ENCODE results near the gene FUT8.

- no peak for TF ChIP-seq CHD1 (IDR thresholded peaks at IDR 0.05; ENCODE audit: low read depth, low read length)
- no peak for TF ChIP-seq CREB1 (IDR thresholded peaks at IDR 0.05)
- TF ChIP-seq POLR2AphosphoS5 (IDR thresholded peaks at IDR 0.05; ENCODE audit: low read depth, low read length), result no peak
- no peak for TF ChIP-seq CHD2 (IDR thresholded peaks at IDR 0.05; ENCODE audit: low read length)
- TF ChIP-seq SAP30 (IDR thresholded peaks at IDR 0.05; ENCODE audit: insufficient read depth, insufficient replicate concordance, low read length), result no peak
- no peak for TF ChIP-seq USF2 (IDR thresholded peaks at IDR 0.05; ENCODE audit: low read length)
- no peak for TF ChIP-seq EZH2 (IDR thresholded peaks at IDR 0.05; ENCODE audit: low read depth, low read length, severe bottlenecking)
- no peak for TF ChIP-seq EP300 (IDR thresholded peaks at IDR 0.05; ENCODE audit: borderline replicate concordance in 1 of 2, low read depth in 2 of 2, low read length in 2 of 2)
- TF ChIP-seq MAX (IDR thresholded peaks at IDR 0.05), result no peak
- TF ChIP-seq TEAD4 (IDR thresholded peaks at IDR 0.05; ENCODE audit: low read depth, low read length), result no peak
- no peak for TF ChIP-seq CTCF (IDR thresholded peaks at IDR 0.05; ENCODE audit: control extremely low read depth in 1 of 3, insufficient read depth in 1 of 3, low read depth in 1 of 3, low read length in 3 of 3)
Observed at GRCh38 chr14:65439117-65439516, 26.6 kb downstream of the FUT8 start.

Data from H1 (cell line).